ENCODE results near the gene CLTB.

CLTB gene

GRCh38 chr5:176360894-176361436, 55.4 kb downstream of the CLTB start:
- TF ChIP-seq CTCF (conservative IDR thresholded peaks at IDR 0.05; ENCODE audit: low read depth, low read length), result no peak
- peak; percentile 20 for DNase-seq (ENCODE audit: low read depth)
- H3K4me3 ChIP-seq (ENCODE audit: low read depth, low read length), result peak overlapping the region; percentile 97

GRCh38 chr5:176359658-176360057, 56.7 kb downstream of the CLTB start:
- no peak overlapping the region for H3K4me3 ChIP-seq (ENCODE audit: low read depth, low read length)
- no peak for TF ChIP-seq CTCF (conservative IDR thresholded peaks at IDR 0.05; ENCODE audit: low read depth, low read length)
- DNase-seq (ENCODE audit: low read depth), result peak; percentile 9

- H3K4me3 ChIP-seq (ENCODE audit: low read depth, low read length), result no peak overlapping the region
- no peak for TF ChIP-seq CTCF (conservative IDR thresholded peaks at IDR 0.05; ENCODE audit: low read depth, low read length)
- no peak for DNase-seq (ENCODE audit: low read depth)
Measured at GRCh38 chr5:176356179-176356566, 60.2 kb downstream of the CLTB start.

- DNase-seq (ENCODE audit: low read depth), result no peak
- no peak overlapping the region for H3K4me3 ChIP-seq (ENCODE audit: low read depth, low read length)
- no peak for TF ChIP-seq CTCF (conservative IDR thresholded peaks at IDR 0.05; ENCODE audit: low read depth, low read length)
Measured at GRCh38 chr5:176355400-176356178, 60.8 kb downstream of the CLTB start.

- DNase-seq (ENCODE audit: low read depth), result no peak
- no peak overlapping the region for H3K4me3 ChIP-seq (ENCODE audit: low read depth, low read length)
- TF ChIP-seq CTCF (conservative IDR thresholded peaks at IDR 0.05; ENCODE audit: low read depth, low read length), result no peak
Measured at GRCh38 chr5:176353533-176353932, 62.8 kb downstream of the CLTB start.

- DNase-seq (ENCODE audit: low read depth), result peak; percentile 23
- no peak overlapping the region for H3K4me3 ChIP-seq (ENCODE audit: low read depth, low read length)
- no peak for TF ChIP-seq CTCF (conservative IDR thresholded peaks at IDR 0.05; ENCODE audit: low read depth, low read length)
Measured at GRCh38 chr5:176352116-176352878, 64.0 kb downstream of the CLTB start.

Measured in choroid plexus epithelial cell (primary cell).